Hypothalamus (tissue), 51 donors: ENCODE data around the gene NR3C2.

Experiments
- DNase-seq, 51 donors: peaks; one replicate each; lab custom pipeline; 2025; lab: John Stamatoyannopoulos, UW

Gene NR3C2

DNA sequence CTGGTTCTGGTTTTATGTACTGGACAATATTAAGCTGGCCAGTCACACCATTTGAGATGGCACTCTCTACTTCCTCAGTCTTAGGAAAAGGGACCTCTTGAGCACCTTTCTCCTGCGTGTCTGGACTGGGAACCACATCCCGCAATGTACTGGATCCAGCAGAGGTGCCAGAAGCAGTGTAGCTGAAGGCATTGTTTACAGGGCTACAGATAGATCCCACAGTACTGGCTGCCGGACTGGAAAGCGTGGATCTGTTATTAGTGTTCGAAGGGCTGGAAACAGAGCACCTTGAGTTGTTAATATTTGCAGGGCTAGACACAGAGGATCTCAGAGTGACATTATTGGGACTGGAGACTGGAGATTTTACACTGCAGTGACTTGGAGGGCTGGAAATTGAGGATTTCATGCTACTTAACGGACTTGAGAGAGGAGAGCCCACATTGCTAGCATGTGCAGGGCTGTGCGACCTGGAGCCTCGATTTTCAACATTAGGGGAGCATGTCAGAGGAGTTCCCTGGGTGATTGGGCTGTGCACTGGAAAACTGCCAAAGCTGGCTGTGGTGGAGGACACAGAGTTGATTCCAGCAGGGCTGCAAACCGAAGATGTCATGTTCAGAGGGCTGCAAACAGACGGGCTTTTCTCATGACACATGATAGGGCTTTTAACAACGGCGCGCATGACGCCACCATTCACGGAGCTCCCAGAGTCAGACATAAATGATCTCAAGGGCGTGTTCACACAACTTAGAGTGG, 6.4 kb downstream of the NR3C2 start:
- DNase-seq: peak in 4 of 51 donors; percentile 1 to 38 (median 6)

DNA sequence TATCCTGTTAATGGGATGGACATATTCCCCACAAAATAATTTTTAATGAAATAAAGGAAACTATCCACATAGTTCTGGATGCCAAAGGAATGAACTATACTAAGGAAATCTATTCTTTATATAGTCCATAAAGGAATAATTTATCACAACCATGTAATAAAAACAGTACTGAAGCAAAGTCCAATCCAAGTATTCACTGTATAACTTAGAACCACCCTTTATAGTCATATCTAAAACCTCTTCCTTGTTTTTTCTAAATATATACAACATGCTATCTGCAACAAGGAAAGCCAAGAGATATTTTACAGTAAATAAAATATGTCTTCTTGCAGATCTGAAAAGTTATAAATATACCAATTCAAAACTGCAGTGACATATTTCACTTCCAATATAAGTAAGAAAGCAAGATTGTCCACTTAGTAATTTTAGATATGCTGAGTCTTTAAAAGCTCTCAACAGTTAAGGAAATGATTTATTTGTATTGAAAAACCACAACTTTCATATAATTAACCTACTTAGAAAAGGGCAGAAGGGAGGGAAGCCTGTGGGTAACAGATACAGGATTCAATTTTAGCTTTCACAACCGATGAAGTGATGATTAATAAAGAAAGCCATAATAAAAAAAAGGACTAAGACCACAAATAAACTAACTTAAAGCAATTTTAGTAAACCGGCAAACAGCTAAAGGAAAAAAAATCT, 8.0 kb downstream of the NR3C2 start:
- DNase-seq: no peak

DNA sequence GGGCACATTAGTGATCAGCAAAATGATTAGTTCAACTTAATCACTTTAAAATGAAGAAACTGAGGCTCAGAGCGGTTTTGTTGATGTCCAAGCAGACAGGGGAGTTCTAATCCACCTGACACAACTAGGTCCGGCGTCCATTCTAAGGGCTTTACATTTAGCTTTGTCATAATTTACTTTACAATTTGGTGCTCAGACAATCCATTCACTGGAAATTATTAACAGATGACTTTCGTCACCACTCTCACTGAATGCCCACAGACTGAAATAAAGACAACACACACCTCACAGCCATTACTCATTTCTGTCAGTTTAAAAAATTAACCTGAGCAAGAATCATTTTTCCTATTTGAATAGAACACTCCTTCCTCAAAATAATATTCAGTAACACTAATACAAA, 10.8 kb downstream of the NR3C2 start:
- DNase-seq: no peak

DNA sequence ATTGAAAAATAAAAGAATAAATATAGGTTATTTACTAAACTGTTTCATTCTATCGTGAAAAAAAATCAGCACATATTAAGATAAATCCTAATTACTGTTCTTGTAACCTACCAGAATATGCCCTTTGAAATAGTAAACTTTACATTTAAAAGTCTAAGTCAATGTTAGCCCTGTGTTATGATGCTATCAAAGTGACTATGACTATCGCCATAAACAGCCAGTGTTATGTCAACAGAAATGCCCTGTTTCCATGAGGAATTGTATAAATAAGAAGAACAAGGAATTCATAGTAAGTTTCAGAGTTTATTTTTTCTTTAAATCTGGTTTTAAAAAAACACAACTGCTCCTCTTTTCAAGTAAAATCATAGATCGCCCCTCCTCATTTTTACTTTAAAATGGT, 11.4 kb downstream of the NR3C2 start:
- no peak for DNase-seq

DNA sequence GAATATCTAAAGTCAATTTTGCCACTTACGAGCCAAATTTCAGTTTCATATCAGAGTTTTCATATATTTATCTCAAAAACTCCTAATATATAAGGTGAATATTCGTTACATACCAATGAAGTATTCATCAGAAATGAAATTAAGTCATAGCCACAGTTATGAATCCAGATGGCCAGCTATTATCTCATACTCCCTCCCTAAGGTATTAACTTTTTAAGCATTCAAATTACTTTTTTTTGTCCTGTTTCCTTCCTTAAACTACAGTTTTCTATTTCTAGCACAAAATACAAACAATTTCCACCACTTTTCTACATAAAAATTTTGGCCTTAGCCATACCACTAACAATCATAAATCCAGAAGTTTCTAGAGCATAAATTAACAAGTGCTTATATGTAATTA, 13.0 kb downstream of the NR3C2 start:
- DNase-seq: no peak

DNA sequence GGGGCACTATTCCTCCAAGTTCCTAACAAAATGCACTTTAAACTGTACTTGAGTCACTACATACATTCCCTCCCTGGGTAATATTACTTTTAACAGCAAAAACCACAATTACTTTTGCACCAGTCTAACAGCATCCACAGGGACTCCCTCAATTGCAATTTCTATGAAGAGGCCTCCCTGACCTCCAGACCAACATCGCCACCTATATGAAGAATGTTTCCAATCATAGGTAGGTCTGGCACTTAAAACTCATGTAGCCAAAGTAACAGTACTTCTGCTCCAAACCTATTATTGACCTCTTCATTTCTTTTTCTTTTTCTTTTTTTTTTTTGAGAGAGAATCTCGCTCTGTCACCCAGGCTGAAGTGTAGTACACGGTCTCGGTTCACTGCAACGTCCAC, 15.6 kb downstream of the NR3C2 start:
- DNase-seq: no peak

DNA sequence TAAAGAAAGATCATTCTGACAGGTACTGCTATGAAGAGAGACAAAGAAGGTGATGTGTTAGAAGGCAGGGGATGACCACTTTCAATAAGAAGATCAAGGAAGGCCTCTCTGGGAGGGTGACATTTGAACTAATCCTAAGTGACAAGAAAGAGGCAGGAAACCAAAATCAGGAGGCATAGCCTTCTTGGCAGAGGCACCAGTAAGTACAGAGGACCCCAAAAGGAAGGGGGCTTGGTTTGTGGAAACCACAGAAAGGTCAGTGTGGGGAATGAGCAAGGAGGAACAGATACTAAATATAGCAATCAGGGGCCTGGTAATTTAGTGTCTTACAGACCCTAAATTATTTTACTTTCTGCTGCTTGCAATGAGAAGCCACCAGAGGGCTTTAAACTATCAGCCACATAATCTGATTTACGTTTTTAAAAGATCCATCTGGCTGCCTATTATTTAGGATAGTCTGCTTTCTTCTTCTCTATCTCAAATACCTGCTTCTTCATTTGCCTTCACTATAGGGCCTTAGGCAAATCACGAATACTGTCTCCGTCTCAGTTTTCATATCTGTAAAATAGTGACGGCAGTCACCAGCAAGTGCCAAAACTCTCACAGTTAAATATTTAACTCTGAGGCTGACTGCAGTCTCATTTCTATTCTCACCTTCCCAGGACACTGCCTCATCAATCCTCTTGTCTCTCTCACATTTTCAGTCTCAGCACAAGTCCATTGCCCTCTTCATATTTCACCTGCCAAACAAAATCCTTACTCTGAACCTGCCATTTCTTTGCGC, 16.7 kb downstream of the NR3C2 start:
- DNase-seq: no peak

DNA sequence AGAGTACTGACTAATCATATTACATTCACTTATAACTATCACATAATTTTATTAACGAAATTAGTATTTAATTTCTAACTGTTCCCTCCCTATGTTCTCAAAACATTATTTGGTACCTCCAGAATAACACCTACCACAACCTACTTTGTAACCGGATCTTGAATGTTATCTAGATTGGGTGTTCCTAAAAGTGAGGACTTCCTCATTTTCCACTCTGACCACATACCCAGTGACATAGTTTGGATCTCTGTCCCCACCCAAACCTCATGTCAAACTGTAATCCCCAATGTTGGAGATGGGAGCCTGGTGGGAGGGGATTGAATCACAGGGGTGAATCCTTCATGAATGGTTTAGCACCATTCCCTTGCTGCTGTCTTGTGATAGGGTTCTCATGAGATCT, 21.8 kb downstream of the NR3C2 start:
- no peak for DNase-seq

DNA sequence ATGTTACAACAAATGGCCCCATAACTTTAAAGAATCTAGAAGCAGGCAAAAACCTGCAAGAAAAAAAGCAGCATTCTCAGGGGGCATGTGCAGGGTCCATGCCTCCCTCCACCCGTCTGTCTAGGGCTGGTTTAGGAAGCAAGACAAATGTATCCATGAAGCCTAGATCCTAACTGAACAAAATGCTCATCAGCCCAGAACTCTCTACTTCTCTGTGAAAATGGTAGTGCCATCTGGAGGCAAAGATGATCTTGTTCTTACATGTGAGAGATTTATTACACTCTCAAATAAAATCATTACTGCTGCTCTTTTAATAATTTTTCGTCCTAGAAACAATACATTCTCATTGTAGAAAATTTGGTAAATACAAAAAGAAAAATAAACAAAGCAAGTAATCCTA, 26.7 kb downstream of the NR3C2 start:
- DNase-seq: no peak

DNA sequence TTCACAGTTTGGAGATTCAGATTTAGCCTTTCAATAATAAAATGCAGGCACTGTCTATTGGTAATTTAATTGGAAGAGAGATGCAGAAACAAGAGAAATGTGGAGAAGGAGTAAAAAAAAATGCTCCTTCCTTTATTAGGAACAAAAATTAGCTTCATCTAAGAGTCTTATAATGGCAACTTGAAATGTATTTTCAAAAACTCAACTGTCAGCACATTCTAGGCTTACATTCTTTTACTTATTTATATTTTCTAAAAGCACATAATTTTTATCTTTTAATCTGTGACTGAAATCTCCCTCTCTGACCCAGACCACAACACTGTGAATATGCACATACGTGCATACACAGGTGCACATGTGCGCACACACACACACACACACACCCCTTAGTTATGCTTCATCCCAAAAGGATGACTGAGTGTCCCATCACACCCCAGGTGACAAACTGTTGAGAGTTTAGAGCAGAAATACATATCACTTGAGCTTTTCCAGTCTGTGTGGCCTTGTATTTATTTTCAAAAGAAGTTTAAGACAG, 29.7 kb downstream of the NR3C2 start:
- DNase-seq: no peak

DNA sequence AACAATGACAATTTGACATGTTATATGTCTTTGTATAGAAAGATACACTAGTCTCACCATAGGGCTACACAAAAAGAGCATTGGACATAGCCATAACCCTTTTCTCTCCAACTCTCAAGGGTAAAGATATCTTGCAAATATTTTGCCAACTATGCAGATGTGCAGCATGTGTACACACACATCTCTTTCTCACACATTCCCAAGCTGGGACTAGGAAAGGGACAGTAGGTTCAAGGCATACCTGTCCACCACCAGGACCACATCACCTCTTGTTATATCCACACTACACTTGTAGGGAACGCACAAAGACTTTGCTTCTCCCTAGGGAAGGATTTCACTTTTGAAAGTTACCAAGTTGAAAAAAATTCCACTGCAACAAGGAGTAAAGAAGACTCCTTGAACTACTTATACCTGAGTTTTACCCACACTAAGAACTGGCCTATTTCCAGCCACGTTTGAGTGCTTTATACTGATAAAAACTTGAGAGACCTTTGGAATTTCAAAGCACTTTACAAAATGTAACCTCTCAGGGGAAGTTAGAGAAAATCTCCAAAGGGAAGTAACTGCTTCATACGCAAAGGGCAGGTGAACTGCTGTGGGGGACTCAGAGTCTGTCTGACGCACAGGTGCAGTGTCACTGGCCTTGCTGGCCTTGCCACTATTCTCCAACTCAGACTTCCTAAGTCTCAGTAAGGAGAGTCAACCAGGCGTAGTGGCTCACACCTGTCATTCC, 36.9 kb downstream of the NR3C2 start:
- no peak for DNase-seq

DNA sequence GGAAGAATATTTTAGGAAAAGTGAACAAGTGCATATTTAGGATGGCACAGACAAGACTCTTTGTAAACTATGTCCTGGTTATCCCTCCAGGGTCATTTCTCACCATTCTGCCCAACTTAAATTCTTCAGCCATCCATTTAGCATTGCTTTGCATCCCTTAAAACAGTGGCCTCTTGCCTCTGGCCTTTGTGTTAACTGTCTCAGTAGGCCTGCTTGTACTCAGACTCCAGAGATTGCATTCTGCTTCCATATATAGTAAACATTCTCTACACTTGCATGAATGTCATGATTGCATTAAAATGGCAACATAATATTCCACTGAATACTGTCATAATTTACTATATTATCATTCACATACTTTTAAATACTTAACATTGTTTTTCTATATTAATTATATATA, 43.2 kb downstream of the NR3C2 start:
- DNase-seq: no peak

DNA sequence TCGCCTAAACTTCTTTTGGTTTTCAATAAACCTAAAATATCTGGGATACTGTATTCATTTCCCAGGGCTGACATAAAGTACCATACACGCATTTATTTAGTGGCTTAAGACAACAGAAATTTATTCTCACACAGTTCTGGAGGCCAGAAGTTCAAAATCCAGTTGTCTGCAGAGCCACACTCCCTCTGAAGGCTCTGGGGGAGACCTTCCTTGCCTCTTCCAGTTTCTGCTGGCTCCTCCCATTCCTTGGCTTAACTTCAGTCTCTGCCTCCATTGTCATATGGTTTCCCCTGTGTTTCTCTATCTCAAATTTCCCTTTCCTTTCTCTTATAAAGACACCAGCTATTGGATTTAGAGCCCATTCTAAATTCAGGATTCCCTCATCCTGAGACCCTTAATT, 44.4 kb downstream of the NR3C2 start:
- DNase-seq: no peak

DNA sequence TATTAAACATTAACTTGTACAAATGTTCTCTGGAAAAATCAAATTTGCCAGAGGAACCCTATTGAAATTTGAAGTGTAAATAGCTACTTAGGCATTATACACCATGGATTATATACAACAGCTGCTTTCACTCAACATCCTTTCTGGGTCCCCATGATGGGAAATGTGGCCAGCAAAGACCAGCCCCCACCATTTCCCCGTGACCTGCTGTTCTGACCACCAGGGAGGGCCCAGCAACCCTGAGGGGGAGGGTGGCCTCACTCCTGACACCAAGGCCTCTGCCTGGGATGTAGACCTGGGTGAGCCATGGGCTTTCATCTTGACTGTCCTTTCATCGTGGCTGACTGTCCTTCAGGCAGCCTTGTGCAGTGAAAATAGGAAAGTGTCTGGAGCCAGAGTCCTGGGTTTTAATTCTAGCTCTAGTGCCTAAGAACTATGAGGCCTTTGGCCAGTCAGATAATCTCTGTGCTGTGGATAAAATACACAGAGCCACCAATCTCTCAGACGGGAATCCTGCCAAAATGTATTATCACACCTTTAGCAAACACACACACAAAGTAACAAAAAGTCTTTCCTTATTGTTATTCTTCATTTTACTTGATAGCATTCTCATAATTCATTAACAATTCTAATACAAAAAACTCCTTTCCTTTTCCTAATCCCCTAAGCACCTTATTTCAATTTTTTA, 45.1 kb downstream of the NR3C2 start:
- no peak for DNase-seq

DNA sequence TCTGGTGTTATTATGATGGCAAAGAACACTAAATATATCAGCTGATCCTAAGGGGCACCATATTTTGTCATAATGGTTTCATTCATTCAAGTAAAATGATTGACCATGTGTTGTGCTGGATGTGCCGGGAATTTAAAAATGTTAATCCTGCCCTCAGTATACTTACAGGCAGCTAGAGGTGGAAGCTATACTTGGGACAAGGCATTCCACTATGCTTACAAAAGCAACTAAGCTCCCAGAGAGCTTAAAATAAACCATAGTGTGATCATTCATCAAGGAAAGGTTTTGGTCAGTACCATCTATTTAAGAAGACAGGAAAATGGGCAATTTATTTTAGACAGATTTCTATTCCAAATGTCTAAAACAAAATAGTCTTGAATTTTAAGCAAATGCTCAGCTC, 46.4 kb downstream of the NR3C2 start:
- DNase-seq: no peak

DNA sequence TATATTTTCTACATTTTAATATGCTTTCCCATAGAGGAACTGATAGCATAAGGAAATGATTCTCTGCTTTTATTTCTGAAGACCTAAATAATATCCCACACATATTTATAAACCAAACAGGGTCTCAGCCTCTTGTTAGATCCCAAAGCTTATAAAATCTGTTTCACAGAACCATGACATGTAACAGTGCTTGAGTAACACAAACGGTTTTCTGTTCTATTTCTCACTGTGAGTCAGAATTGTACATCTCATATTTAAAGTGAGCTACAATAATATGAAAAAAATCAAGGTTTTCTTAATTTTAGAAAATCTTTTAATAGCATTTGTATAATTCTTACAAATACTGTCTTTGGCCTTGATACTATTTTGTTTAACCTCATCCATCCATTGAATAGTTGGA, 51.2 kb downstream of the NR3C2 start:
- no peak for DNase-seq

DNA sequence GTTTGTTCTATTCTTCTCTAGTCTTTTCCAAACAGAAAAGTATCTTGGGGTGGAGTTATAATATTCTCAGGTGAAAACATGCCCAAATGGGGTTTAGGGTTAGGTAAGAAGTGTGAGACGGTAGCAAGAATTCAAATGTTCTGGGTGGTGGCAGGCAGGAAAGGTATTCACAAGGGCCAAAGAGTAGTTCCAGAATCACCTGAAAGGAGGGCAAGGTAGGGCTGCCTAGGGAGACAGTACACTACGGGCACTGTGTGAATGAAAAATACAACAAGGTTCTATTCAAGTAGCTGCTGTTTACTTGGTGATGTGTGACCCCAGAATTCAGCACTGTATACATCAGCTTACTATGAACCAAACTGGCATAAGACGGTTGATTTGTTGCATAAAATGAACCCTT, 51.9 kb downstream of the NR3C2 start:
- DNase-seq: no peak

DNA sequence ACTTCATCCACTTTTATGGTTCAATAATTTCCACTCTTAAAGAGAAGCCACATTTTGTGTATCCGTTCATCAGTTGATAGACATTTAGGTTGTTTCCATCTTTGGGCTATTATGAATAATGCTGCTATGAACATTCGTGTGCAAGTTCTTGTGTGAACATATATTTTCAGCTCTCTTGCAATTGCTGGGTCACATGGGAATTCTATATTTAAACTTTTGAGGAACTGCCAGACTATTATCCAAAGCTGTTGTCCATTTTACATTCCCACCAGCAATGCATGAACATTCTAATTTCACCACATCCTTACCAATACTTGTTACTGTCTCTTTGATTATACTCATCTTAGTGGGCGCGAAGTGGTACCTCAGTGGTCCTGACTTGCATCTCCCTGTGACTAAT, 61.9 kb downstream of the NR3C2 start:
- DNase-seq: no peak

DNA sequence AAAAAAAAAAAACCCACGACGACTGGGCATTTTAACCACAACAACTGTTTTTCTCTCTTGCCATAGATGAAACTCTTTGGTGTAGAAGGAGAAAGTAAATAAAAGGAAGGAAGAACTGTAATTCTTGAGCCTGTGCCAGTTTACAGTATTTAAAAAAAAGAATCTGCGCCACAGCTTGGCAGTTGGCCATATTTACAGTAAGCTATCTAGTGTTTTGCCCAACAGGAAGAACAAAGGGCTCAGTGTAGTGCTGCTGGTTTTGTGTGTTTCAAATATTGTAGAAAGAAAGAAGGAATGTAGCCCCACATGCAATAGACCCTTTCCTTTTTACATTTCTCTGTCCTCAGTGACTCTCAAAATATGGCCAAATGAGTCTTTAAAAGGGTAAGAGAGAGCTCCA, 66.1 kb downstream of the NR3C2 start:
- peak in 5 of 51 donors; percentile 1 to 16 (median 3) for DNase-seq

DNA sequence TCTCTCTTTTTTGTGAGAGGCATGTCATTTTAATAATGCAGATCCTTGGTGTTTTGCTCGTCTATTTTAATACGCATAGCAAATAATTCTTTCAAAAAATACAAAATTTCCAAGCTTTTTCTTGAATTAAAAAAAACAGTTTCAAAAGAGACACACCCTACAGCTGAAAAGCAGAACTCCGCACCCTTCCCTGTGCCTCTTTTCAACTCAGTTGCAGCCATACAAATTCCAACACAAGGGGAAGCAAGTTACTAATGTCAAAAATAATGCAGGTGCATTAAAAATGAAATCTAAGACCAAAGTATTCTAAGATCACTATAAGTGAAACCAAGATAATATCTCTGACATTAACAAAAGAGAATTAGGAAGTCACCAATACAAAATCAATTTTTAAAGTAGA, 66.6 kb downstream of the NR3C2 start:
- no peak for DNase-seq
